ENCODE data around the gene POU6F1.
A peak's percentile ranks its signal among the peaks of the same experiment; 100 is the strongest.
"Not testable (repeated sequence)": the region's sequence is repeated elsewhere in the genome, so short reads cannot be mapped to it uniquely, and the experiment has no call there.

Gene POU6F1

GRCh38 chr12:51263341-51263740, 45.5 kb upstream of the POU6F1 start:
- TF ChIP-seq POLR2AphosphoS5 (IDR thresholded peaks at IDR 0.05; ENCODE audit: low read depth), result no peak
- no peak for TF ChIP-seq REST (IDR thresholded peaks at IDR 0.05; ENCODE audit: insufficient replicate concordance, low read depth)
- TF ChIP-seq GABPA (IDR thresholded peaks at IDR 0.05; ENCODE audit: low read depth), result no peak
- TF ChIP-seq CTCF (IDR thresholded peaks at IDR 0.05; ENCODE audit: insufficient read depth, low read length), result no peak
- TF ChIP-seq SPI1 (IDR thresholded peaks at IDR 0.05; ENCODE audit: borderline replicate concordance, low read depth), result no peak
- no peaks in the 10 kb centered on the region for H3K27me3 ChIP-seq (ENCODE audit: insufficient read depth, poor library complexity, severe bottlenecking)
- H3K27ac ChIP-seq (replicated peaks), result no peak overlapping the region
- no peak overlapping the region for H3K4me3 ChIP-seq (replicated peaks; ENCODE audit: insufficient read depth, low read length)
- DNase-seq (ENCODE audit: low read depth in 1 of 2, low spot score in 1 of 2), result no peak

GRCh38 chr12:51262758-51263177, 44.9 kb upstream of the POU6F1 start:
- DNase-seq (ENCODE audit: low read depth in 1 of 2, low spot score in 1 of 2), result peak in 1 of 2 experiments; percentile 68
- no peak overlapping the region for H3K27ac ChIP-seq (replicated peaks)
- H3K27me3 ChIP-seq (ENCODE audit: insufficient read depth, poor library complexity, severe bottlenecking), result no peaks in the 10 kb centered on the region
- TF ChIP-seq SPI1 (IDR thresholded peaks at IDR 0.05; ENCODE audit: borderline replicate concordance, low read depth) (no peak), CTCF (IDR thresholded peaks at IDR 0.05; ENCODE audit: insufficient read depth, low read length) (peak; percentile 28)
- no peak overlapping the region for H3K4me3 ChIP-seq (replicated peaks; ENCODE audit: insufficient read depth, low read length)

GRCh38 chr12:51259600-51259999, 41.7 kb upstream of the POU6F1 start:
- H3K27me3 ChIP-seq (ENCODE audit: insufficient read depth, poor library complexity, severe bottlenecking); H3K27ac ChIP-seq (replicated peaks); DNase-seq (ENCODE audit: low read depth in 1 of 2, low spot score in 1 of 2); H3K4me3 ChIP-seq (replicated peaks; ENCODE audit: insufficient read depth, low read length): not testable (repeated sequence)

- Histone ChIP-seq H3K4me3 (replicated peaks; ENCODE audit: insufficient read depth, low read length) (no peak overlapping the region), H3K27ac (replicated peaks) (no peak overlapping the region), H3K27me3 (ENCODE audit: insufficient read depth, poor library complexity, severe bottlenecking) (no peaks in the 10 kb centered on the region)
- DNase-seq (ENCODE audit: low read depth in 1 of 2, low spot score in 1 of 2), result no peak
- TF ChIP-seq POLR2AphosphoS5 (IDR thresholded peaks at IDR 0.05; ENCODE audit: low read depth) (no peak), REST (IDR thresholded peaks at IDR 0.05; ENCODE audit: insufficient replicate concordance, low read depth) (no peak), GABPA (IDR thresholded peaks at IDR 0.05; ENCODE audit: low read depth) (no peak), CTCF (IDR thresholded peaks at IDR 0.05; ENCODE audit: insufficient read depth, low read length) (no peak), SPI1 (IDR thresholded peaks at IDR 0.05; ENCODE audit: borderline replicate concordance, low read depth) (no peak)
Observed at GRCh38 chr12:51254536-51254935, 36.7 kb upstream of the POU6F1 start.

Measured in HL-60 (cell line).